Cardiac muscle cell (in vitro differentiated cells and primary cell): ENCODE data around the gene PI16. TPM values are rescaled to one million over a fixed set of nuclear protein-coding genes. Genes with fewer than 3 reads are reported as not detected.
A peak's percentile ranks its signal among the peaks of the same experiment; 100 is the strongest.
"Not testable (repeated sequence)": the region's sequence is repeated elsewhere in the genome, so short reads cannot be mapped to it uniquely, and the experiment has no call there.

Source experiments
- DNase-seq, 2 donors: peaks; one replicate each; pipeline versions ENCODE4 v3.0.0 to v3.0.0-alpha.2; 2010 to 2017; ENCODE audit warnings: low read depth in 1 of 2, low spot score in 1 of 2
- H3K27ac ChIP-seq: fragments of 200-600 bp; sonication (generic); 2 replicates; pipeline ENCODE4 v1.5.1; 2016
- H3K27me3 ChIP-seq: fragments of 200-600 bp; sonication (generic); 2 replicates; pipeline ENCODE4 v1.6.0; 2016; ENCODE audit warnings: control low read depth
- H3K36me3 ChIP-seq: fragments of 200-600 bp; sonication (generic); 2 replicates; pipeline ENCODE4 v1.5.1; 2016; ENCODE audit warnings: control low read depth
- H3K4me1 ChIP-seq: fragments of 200-600 bp; sonication (generic); 2 replicates; pipeline ENCODE4 v1.8.1; 2017; ENCODE audit warnings: low read depth, mild to moderate bottlenecking, mixed run types
- H3K4me3 ChIP-seq: fragments of 200-600 bp; sonication (generic); 2 replicates; pipeline ENCODE4 v1.5.1; 2016; ENCODE audit warnings: mild to moderate bottlenecking
- H3K9me3 ChIP-seq: fragments of 200-600 bp; sonication (generic); 2 replicates; pipeline ENCODE4 v1.5.1; 2017; ENCODE audit warnings: low read depth, mild to moderate bottlenecking, control low read depth
- CTCF ChIP-seq: IDR thresholded peaks from 2 replicates; pipeline ENCODE4 v1.5.1; 2012; ENCODE audit warnings: low read depth, mild to moderate bottlenecking, low read length
- polyA plus RNA-seq: library from polyadenylated mRNA; unstranded; fragments of >200 nt; fragmentation: Nextera tagmentation; extraction: Ambion mirVana; gene quantifications from 2 replicates; pipeline ENCODE4 v1.2.1, GENCODE V29; 2016
- total RNA-seq: library from RNA; depleted of rRNA; stranded (reverse); fragments of >200 nt; gene quantifications from 2 replicates; pipeline ENCODE4 v1.2.3, GENCODE V29; 2016

The PI16 gene
- total and polyA plus RNA-seq, 2 experiments from 2014 or later = 0.37 TPM; not detected in 1

DNA sequence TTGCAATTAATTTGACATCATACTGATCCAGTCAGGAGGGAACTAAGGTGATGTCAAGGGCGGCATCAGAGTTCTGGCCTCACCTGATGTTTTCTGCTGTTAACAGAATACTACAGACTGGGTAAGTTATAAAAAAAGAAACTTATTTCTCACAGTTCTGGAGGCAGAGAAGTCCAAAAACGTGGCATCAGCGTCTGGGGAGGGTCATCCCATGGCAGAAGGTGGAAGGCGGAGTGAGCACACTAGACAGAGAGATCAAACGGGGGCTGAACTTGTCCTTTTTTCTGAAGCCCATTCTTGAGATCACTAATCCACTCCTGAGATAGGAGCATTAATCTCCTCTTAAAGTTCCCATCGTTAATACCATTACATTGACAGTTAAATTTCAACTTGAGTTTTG, 34.7 kb downstream of the PI16 start:
- Histone ChIP-seq H3K9me3 (no peaks in the 10 kb centered on the region), H3K4me3 (no peak overlapping the region)
- no peak for DNase-seq

DNA sequence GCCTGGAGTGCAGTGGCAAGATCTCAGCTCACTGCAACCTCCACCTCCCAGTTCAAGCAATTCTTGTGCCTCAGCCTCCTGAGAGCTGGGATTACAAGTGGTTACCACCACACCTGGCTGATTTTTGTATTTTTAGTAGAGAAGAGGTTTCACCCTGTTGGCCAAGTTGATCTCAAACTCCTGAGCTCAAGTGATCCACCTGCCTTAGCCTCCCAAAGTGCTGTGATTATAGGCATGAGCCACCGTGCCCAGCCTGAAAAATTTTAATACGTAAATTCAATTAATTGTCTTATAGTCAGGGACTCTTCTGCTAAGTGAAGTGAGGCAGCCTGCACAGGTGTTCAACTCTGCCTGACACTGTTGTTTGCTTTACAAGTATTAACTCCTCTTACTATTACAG, 35.9 kb downstream of the PI16 start:
- H3K27me3 ChIP-seq, H3K4me1 ChIP-seq, H3K27ac ChIP-seq, H3K36me3 ChIP-seq, H3K9me3 ChIP-seq, H3K4me3 ChIP-seq, DNase-seq: not testable (repeated sequence)

More for the DNA sequence above, 34.7 kb downstream of the PI16 start:
- H3K4me1 ChIP-seq = peaks cover 8% of the 10 kb centered on the region
- TF ChIP-seq CTCF = no peak
- H3K27ac ChIP-seq = no peak overlapping the region
- no peaks in the 10 kb centered on the region for H3K27me3 ChIP-seq
- H3K36me3 ChIP-seq = no peaks in the 10 kb centered on the region

DNA sequence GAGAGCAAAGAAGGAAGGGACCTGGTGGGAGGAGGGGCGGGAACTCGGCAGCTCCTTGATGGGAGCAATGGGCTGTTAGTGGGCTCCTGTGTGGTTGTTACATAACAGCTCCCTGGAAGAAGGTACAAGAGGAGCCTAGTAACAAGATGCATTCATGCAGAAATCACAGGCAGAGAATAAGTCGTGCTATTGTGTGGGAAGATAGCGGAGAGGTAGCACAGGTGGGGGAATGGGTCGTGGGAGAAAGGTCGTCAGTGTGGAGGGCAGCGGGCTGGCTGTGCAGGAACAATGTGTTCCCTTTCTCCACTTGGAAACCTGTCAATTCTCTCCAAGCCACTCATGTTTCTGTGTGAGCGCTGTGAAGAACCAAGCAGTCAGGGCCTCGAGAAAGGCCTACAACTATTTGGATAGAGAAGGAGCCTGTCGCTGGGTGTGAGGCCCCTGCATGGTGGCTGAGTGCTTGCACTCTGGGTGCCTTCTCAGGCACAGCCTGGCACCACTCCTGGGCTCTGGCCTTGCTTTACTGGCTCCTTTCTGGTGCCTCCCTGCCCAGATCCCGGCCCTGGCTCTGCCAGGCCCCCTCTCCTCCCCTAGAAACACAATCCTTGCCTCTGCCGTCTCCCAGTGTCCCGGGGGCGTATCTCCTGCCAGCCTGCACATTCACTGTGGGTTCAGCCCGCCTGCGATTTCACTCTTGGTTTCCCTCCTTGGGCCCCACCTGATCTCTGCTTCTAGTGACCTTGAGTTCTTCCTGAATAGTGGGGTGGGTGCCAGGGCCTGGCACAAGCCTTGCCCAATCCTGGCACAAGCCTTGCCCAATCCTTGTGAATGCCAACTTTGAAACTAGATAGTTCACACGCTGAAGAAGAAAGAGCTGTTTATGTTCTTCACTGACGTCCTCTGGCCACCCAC, 43.5 kb downstream of the PI16 start:
- Histone ChIP-seq H3K4me1 (peaks cover 10% of the 10 kb centered on the region), H3K27me3 (no peaks in the 10 kb centered on the region), H3K27ac (peak overlapping the region; percentile 88), H3K4me3 (no peak overlapping the region), H3K9me3 (no peaks in the 10 kb centered on the region), H3K36me3 (no peaks in the 10 kb centered on the region)
- no peak for TF ChIP-seq CTCF
- DNase-seq = peak in 1 of 2 donors; percentile 51

GRCh38 chr6:36998723-36999038, 44.1 kb downstream of the PI16 start:
- Histone ChIP-seq H3K27me3 (no peaks in the 10 kb centered on the region), H3K36me3 (no peaks in the 10 kb centered on the region), H3K9me3 (no peaks in the 10 kb centered on the region), H3K4me1 (peaks cover 10% of the 10 kb centered on the region), H3K4me3 (no peak overlapping the region), H3K27ac (peak overlapping the region; percentile 88)
- DNase-seq = no peak
- TF ChIP-seq CTCF = no peak

- Histone ChIP-seq H3K4me1 (peaks cover 10% of the 10 kb centered on the region), H3K4me3 (no peak overlapping the region), H3K36me3 (no peaks in the 10 kb centered on the region), H3K27me3 (no peaks in the 10 kb centered on the region), H3K9me3 (no peaks in the 10 kb centered on the region), H3K27ac (no peak overlapping the region)
- no peak for DNase-seq
- TF ChIP-seq CTCF = no peak
Observed at GRCh38 chr6:36999061-36999750, 44.7 kb downstream of the PI16 start.

DNA sequence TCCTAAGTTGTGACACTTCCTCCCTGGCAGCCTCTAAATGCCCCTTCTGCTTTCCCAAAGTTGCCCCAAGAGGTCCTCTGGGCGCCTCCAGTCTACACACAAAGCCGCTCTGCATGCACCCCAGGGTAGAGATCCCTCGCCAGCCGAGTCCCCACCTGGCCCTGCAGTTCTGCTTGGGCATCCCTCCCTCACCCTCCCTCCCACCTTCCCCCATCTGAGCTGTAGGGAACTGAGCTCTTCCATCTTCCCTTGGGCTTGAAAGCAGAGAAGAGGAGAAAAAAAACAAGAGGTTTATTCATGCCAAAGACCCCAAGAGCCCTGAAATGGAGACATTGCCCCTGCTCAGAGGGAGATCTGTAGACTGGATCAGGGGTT, 45.2 kb downstream of the PI16 start:
- peaks cover 10% of the 10 kb centered on the region for H3K4me1 ChIP-seq
- no peak for DNase-seq
- no peak overlapping the region for H3K4me3 ChIP-seq
- H3K36me3 ChIP-seq = no peaks in the 10 kb centered on the region
- H3K27me3 ChIP-seq = no peaks in the 10 kb centered on the region
- no peak overlapping the region for H3K27ac ChIP-seq
- TF ChIP-seq CTCF = no peak
- no peaks in the 10 kb centered on the region for H3K9me3 ChIP-seq
